ENCODE results near the gene HCST.
"Not testable (repeated sequence)": the region's sequence is repeated elsewhere in the genome, so short reads cannot be mapped to it uniquely, and the experiment has no call there.

HCST gene, protein sequence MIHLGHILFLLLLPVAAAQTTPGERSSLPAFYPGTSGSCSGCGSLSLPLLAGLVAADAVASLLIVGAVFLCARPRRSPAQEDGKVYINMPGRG

DNA sequence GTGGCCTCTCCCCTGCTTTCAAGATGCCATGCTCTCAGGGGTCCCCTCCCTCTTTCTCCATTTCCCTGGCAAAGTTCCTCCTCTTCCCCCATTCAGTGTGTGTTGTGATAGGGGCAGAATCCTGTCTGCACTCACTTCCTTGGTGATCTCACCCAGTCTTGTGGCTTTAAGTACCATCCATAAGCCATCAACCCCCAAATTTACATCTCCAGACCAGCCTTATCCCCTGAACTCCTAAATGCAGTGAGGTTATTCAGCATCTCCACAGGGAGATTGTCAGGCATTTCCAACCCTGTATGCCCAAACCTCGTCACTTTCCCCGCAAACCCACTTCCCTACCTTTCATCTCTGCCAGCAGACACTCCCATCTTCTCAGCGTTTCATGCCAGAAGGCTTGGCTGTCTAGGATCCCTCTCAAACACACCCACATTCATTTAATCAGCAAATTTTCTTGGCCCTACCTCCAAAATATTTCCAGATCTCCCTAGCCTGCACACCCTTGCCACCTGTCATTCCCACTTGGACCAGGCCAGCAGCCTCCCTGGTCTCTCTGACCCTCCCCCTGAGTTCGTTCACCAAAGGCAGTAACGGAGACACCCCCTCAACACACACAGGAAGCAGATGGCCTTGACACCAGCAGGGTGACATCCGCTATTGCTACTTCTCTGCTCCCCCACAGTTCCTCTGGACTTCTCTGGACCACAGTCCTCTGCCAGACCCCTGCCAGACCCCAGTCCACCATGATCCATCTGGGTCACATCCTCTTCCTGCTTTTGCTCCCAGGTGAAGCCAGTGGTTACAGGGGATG, at the start of gene HCST:
Gene HCST, plus strand, starts transcription at position 676 of the 808 bp plus-strand sequence. Its CDS starts 65 bp downstream, at position 741.
- DNase-seq (ENCODE audit: low read depth, low spot score): no peak

DNA sequence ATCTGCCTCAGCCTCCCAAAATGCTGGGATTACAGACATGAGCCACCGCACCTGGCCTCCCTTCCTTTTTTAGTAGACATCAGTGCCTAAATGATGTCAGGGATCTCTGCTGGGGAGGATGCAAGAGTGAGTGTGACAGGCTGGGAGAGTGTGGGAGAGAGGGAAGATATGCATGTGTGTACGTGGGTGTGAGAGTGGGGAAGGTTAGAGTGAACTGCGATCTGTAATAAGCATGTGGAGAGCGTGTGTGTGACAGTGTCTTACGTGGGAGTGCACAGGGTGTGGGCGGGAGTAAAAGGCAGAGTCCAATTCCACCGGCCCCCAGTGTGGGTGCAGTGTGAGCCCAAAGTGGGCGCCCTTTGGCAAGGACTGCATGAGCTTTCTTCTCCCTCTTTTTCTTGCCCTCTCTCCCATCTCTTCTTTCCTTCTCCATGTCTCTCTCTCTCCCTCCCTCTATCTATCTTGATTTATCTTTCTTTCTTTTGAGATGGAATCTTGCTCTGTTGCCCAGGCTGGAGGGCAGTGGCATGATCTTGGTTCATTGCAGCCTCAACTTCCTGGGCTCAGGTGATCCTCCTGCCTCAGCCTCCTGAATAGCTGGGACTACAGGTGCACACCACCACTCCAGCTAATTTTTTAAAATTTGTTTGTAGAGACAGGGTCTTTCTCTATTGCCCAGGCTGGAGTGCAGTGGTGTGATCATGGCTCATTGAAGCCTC, 49.1 kb upstream of the HCST start:
- no peak for DNase-seq (ENCODE audit: low read depth, low spot score)

DNA sequence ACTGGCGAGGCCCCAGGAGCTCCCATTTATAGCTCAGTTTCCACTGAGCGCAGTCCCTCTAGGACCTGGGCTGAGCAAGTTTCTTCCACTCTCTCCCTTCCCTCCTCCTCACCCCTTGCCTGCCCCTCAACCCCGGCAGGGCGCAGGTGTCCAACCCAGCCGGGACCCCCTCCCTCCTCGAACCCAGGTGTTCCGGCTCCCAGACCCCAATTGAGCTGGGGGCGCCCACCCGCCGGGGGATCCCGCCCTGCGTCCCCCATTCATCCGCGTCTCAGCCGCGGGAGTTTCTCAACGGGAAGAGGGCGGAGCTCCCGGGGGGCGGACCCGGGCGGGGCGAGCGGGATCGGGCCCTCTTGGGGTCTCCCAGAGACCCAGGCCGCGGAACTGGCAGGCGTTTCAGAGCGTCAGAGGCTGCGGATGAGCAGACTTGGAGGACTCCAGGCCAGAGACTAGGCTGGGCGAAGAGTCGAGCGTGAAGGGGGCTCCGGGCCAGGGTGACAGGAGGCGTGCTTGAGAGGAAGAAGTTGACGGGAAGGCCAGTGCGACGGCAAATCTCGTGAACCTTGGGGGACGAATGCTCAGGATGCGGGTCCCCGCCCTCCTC, 45.7 kb upstream of the HCST start, which contains the start of gene KIRREL2:
Gene KIRREL2, plus strand, starts transcription at position 366 of the 604 bp plus-strand sequence. Its CDS starts 209 bp downstream, at position 575.
- peak; percentile 37 for DNase-seq (ENCODE audit: low read depth, low spot score)

DNA sequence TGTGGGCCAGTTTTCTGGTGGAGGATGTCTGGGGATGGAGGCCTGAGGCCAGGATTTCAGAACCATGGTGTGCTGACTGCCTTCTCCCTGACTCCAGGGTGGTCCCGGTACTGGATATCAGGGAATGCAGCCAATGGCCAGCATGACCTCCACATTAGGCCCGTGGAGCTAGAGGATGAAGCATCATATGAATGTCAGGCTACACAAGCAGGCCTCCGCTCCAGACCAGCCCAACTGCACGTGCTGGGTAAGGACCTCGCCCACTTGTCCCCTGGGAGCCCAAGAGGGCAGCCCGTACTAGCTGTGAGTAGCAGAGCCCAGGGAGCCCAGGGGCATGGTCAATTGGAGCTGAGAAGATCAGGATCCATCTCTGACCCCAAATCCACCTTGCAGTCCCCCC, 44.0 kb upstream of the HCST start:
- no peak for DNase-seq (ENCODE audit: low read depth, low spot score)

DNA sequence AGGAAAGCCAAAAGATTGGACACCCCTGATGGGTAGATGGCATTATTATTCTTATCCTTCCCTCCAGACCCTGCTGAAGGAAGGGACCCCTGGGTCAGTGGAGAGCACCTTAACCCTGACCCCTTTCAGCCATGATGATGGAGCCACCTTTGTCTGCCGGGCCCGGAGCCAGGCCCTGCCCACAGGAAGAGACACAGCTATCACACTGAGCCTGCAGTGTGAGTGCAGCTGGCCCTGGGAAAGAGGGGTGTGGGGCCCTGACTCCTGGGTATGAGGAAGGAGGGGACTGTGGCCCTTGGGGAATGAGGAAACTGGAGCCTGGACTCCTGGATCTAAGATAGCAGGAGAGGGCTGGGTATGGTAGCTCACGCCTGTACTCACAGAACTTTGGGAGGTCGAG, 42.9 kb upstream of the HCST start:
- DNase-seq (ENCODE audit: low read depth, low spot score): no peak

DNA sequence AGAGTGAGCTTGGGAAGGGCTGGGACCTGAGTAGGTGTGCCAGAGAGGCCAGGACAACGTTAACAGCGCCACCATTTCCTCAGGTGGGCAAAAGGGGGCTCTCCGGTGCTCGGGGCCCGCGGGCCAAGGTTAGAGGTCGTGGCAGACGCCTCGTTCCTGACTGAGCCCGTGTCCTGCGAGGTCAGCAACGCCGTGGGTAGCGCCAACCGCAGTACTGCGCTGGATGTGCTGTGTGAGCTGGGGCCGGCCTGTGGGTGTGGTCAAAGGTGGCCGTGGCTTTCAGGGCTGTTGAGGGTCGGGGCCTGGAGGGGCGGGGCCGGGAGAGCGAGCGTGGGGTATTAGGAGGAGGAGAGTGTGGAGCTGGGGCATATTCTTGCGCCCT, 41.9 kb upstream of the HCST start:
- DNase-seq (ENCODE audit: low read depth, low spot score): no peak

DNA sequence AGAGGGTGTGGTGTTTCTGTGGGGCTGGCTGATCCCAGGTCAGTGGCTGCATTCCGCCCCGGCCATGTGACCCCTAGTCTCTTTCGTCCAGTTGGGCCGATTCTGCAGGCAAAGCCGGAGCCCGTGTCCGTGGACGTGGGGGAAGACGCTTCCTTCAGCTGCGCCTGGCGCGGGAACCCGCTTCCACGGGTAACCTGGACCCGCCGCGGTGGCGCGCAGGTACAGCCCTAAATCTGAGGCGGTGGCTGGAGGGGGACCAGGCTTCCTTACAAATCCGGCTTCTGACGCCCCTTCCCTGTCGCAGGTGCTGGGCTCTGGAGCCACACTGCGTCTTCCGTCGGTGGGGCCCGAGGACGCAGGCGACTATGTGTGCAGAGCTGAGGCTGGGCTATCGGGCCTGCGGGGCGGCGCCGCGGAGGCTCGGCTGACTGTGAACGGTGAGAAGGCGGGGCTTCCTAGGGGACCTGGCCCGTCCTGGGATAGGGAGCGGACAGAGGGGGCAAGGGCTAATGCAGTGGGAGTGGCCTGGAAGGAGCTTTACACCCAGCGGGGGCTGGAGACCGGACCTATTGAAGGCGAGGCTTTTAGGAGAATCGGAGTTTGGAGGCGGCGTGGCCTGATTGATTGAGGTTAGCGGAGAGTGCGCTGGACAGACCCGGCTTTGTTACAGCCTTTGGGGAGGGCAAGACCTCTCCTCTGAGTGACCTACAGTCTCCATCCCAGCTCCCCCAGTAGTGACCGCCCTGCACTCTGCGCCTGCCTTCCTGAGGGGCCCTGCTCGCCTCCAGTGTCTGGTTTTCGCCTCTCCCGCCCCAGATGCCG, 41.3 kb upstream of the HCST start:
- DNase-seq (ENCODE audit: low read depth, low spot score): no peak

DNA sequence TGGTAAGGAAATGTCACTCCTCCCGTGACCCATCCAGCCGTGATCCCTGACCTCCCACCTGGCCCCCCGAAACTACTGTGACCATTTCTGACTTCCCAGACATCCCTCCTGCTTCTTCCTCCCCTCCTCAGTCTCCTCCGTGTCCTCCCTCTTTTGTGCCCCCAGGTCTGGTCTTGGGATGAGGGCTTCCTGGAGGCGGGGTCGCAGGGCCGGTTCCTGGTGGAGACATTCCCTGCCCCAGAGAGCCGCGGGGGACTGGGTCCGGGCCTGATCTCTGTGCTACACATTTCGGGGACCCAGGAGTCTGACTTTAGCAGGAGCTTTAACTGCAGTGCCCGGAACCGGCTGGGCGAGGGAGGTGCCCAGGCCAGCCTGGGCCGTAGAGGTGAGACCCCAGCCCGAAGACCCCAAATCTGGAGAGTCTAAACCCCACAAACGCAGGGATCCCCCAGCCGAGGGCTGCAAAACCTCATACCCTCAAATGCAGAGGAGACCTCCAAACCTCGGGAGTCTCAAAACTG, 40.6 kb upstream of the HCST start:
- DNase-seq (ENCODE audit: low read depth, low spot score): no peak

DNA sequence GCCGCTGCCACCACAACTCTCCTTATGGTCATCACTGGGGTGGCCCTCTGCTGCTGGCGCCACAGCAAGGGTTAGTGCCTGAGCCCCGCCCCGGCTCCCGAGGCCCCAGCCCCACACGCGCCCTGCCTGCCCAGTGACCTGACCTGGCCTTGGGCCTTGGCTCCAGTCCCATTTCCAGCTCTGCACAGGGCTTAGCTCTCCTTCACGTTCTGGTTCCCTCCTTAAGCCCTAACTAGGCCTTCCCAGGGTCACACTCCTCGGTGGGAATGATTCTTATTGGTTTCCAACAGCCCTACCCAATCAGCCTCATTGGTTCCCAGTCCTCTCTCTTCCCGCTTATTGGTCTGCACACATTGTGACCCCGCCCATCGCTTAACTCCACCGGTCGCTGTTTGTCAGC, 39.8 kb upstream of the HCST start:
- no peak for DNase-seq (ENCODE audit: low read depth, low spot score)

DNA sequence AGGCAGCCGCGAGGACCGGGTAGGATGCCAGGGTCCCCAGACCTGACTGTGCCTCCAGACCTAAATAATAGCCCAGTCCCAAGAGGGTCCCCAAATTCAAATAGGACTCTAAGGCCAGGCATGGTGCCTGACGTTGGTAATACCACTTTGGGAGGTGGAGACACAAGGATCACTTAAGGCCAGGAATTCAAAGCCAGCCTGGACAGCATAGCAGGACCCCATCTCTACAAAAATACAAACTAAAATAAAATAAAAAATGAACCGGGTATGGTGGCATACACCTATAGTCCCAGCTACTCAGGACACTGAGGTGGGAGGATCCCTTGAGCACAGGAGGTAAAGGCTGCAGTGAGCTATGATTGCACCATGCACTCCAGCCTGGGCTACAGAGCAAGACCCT, 39.3 kb upstream of the HCST start:
- DNase-seq (ENCODE audit: low read depth, low spot score): no peak

DNA sequence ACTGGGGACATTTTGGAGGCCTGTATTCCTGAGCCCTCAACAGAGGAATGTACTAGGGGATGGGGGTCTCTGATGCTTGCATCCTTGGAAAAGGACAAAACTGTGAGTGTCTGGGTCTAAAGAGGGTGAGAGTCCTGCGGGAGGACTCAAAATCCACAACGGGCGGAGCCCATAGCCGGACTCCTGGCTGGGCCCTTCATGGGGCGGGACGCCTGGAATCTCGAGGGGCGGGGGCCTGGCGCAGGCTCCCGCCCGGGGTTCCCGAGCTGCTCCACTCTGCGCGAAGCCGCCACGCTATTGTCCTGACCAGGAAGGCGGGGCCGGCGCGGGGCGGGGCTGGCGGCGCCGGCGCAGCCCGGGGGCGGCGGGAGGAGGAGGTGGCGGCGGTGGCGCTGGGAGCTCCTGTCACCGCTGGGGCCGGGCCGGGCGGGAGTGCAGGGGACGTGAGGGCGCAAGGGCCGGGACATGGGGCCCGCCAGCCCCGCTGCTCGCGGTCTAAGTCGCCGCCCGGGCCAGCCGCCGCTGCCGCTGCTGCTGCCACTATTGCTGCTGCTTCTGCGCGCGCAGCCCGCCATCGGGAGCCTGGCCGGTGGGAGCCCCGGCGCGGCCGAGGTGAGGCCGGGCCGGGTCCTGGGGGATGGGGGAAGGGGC, 34.0 kb upstream of the HCST start, which contains the start of gene APLP1:
Gene APLP1, plus strand, starts transcription at position 403 of the 651 bp plus-strand sequence. Its CDS starts 63 bp downstream, at position 466.
- peak; percentile 82 for DNase-seq (ENCODE audit: low read depth, low spot score)

DNA sequence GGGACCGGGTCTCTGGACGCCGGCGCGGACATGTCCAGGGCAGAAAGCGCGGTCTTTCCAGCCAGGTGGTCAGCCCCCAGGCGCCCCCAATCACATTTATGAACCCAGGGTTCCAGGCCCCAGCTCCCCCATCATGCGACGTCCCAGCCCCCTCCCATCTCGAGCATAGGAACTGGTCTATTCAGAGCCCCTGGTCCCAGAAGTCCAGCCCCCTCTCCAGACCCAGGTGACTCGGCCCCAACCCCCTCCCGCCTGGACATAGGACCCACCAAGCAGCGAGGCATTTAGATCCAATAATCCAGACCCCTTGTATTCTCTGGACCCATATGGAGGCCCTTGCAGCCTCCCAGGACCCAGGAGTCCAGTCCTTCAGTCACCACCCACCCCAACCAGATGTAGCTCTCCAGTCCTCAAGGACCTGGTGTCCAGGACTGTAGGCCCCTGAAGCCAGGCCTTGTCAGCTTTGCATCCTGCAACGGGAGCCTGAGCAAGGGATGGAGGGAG, 33.5 kb upstream of the HCST start:
- peak; percentile 10 for DNase-seq (ENCODE audit: low read depth, low spot score)

DNA sequence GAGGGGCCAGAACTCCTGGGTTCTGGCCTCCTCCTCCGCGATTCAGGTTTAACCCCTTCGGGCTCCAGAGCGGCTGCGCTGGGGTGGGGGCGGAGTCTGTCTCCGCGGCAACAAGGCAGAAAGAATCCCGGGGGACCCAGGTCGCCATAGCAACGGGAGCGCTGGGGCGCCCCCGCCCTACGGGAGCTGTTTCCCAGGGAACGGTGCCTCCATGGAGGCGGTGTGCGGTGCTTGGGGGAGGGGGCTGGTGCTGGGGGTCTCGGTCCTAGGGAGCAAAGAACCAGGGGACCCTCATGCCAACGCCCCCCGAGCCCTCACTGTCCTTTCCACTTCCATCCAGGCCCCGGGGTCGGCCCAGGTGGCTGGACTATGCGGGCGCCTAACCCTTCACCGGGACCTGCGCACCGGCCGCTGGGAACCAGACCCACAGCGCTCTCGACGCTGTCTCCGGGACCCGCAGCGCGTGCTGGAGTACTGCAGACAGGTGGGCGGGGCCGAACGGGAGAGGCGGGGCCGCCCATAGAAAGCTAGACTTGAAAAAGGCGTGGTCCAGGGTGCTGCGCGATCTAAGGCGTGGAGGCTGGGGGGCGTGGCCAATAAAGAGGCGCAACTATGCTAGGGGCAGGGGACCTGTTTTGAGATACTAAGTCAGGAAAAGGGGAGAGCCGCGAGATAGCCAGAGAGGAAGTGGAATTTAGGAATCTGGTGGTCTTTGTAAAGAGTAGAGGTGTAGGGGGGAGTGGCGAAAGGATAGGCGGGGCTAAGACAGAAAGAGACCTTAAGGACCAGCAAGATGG, 32.8 kb upstream of the HCST start:
- DNase-seq (ENCODE audit: low read depth, low spot score): peak; percentile 90

DNA sequence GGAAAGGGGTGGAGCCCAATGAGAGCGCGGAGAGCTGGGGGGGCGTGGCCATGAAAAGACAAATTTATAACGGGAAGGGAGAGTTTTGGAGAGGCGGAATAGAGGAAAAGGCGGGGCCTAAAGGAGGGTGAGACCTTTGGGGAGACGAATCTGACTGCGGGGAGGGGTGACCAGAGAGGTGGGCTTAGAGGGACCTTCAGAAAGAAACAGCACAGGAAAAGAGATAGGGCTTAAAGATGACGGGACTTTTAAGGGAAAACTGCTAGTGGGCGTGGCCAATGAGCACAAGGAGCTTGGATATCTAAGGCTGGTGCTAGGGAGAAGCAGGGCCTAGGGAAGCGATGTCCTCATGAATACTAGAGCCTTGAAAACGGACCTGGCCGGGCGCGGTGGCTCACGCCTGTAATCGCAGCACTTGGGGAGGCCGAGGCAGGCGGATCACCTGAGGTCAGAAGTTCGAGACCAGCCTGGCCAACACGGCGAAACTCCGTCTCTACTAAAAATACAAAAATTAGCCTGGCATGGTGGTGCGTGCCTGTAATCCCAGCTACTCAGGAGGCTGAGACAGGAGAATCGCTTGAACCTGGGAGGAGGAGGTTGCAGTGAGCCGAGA, 32.1 kb upstream of the HCST start:
- not testable (repeated sequence) for DNase-seq (ENCODE audit: low read depth, low spot score)

DNA sequence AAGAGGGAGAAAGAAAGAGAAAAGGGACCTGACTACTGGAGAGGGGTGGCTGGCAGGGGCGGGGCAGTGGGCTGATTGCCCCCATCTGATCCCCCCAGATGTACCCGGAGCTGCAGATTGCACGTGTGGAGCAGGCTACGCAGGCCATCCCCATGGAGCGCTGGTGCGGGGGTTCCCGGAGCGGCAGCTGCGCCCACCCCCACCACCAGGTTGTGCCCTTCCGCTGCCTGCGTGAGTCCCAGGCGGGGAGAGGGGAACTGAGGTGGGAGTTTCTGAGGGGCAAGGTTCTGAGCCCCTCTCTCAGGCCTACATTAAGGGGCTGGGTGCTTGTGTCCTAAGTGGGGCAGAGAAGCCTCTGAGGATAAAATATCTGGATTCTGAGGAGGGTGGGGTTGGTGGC, 31.5 kb upstream of the HCST start:
- DNase-seq (ENCODE audit: low read depth, low spot score): no peak

DNA sequence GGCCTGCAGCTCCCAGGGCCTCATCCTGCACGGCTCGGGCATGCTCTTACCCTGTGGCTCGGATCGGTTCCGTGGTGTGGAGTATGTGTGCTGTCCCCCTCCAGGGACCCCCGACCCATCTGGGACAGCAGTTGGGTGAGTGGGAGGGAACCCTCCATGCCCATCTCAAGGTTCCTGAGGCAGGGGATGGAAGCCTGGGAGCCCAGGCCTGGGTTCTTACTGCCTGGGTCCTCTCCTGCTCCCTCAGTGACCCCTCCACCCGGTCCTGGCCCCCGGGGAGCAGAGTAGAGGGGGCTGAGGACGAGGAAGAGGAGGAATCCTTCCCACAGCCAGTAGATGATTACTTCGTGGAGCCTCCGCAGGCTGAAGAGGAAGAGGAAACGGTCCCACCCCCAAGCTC, 30.7 kb upstream of the HCST start:
- DNase-seq (ENCODE audit: low read depth, low spot score): no peak

DNA sequence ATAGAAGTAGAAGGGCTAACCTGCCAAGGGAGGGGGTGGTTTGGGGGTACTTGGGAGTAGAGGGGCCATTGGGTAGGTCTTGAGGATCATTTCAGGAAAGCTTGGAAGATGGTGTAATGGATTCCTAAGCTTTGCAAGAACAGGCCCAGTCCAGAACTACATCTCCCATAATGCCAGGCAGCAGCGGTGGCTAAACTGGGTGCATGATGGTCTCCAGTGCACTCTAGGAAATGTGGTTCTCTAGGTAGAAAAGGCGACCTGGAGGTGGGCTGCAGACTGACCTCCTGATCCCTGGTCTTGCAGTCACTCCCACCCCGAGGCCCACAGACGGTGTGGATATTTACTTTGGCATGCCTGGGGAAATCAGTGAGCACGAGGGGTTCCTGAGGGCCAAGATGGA, 30.1 kb upstream of the HCST start:
- DNase-seq (ENCODE audit: low read depth, low spot score): no peak

DNA sequence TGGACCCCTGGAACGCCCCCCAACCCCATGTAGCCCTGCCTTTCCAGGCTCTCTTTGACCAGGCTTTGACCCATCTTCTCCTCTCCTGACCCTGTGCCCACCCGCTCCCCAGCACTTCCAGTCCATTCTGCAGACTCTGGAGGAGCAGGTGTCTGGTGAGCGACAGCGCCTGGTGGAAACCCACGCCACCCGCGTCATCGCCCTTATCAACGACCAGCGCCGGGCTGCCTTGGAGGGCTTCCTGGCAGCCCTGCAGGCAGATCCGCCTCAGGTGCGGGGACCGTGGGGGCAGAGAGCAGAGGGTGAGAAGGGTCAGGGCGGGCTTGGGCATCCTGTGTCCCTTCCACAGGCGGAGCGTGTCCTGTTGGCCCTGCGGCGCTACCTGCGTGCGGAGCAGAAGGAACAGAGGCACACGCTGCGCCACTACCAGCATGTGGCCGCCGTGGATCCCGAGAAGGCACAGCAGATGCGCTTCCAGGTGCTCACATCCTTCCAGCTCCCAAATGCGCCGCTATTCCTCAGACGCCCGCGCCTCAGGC, 27.9 kb upstream of the HCST start:
- DNase-seq (ENCODE audit: low read depth, low spot score): no peak

DNA sequence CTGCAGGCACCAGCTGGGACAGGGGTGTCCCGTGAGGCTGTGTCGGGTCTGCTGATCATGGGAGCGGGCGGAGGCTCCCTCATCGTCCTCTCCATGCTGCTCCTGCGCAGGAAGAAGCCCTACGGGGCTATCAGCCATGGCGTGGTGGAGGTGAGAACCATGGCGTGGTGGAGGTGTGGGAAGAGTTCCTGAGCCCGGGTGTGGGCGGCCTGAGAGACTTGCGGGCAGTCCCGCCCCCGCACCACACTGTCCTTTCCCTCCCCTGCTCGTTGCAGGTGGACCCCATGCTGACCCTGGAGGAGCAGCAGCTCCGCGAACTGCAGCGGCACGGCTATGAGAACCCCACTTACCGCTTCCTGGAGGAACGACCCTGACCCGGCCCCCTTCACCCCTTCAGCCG, 23.3 kb upstream of the HCST start:
- no peak for DNase-seq (ENCODE audit: low read depth, low spot score)

Data from astrocyte of the hippocampus (primary cell).